HG03108 (cell line): ENCODE data around the gene SLCO1C1.
"Not testable (repeated sequence)": the region's sequence is repeated elsewhere in the genome, so short reads cannot be mapped to it uniquely, and the experiment has no call there.

Experiments
- ATAC-seq: cut with Tn5 transposase; IDR thresholded peaks from one replicate; pipeline ENCODE4 v1.9.1; 2021; ENCODE audit warnings: moderate library complexity; ENCODE audit not compliant: unreplicated experiment

The SLCO1C1 gene

DNA sequence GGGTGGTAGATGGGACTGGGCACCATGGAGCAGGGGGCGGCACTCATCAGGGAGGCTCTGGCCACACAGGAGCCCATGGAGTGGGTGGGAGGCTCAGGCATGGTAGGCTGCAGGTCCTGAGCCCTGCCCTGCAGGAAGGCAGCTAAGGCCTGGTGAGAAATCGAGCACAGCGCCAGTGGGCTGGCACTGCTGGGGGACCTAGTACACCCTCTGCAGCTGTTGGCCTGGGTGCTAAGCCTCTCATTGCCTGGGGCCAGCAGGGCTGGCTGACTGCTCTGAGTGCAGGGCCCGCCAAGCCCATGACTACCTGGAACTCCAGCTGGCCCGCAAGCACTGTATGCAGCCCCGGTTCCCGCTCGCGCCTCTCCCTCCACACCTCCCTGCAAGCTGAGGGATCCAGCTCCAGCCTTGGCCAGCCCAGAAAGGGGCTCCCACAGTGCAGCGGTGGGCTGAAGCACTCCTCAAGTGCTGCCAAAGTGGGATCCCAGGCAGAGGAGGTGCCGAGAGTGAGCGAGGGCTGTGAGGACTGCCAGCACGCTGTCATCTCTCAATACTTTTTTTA is 88.7 kb downstream of the SLCO1C1 start:
- not testable (repeated sequence) for ATAC-seq

DNA sequence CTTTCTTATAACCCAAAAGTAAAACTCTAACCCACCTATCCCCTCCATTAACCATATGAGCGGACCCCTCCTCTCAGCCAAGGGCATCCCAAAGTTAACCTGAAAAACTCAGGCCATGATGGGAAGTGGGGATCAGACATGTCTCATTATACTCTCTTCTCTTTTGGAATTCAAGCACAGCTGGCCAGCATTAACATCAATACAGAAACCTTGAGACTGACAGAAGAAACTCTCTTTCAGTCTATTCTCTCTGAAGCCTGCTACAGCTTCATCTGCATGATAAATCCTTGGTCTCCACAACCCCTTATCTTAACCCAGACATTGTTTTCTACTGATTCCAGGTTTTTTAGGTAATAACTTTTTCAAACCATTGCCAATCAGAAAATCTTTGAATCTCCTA is 97.8 kb downstream of the SLCO1C1 start:
- ATAC-seq = no peak

DNA sequence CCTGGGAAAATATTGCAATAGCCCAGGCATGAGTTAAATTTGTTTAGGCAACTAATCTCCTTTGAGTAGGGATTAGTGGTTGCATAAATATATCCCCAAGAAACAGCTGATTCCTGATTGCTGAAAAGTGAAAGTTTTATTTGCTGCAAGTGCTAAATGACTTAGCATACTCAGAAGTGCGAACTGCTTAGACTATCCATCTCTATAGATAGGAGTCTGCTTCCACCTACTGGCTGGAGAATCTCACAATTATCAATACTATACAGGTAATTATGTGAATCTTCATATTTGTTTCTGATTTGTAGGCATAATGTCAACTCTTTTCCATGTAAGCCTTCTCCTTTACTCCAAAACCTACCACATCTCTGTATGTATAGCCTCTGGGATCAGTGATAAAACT is 103.4 kb downstream of the SLCO1C1 start:
- no peak for ATAC-seq

DNA sequence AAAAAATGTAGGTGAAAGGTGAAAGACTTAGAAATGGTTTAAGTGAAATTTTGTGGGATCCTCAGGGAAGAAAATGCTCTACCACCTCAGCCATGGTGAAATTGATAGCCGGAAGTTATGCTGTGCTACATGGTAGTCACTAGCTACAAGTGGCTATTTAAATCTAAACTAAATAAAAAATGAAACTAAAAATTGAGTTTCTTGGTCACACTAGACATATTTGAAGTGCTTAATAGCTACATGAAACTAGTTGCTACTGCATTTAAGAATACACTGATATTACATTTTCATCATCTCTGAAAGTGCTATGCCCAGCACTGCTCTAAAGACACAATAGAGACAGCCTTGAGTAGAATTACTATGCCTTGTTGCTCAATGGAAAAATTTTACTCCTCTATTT is 105.0 kb downstream of the SLCO1C1 start:
- no peak for ATAC-seq

DNA sequence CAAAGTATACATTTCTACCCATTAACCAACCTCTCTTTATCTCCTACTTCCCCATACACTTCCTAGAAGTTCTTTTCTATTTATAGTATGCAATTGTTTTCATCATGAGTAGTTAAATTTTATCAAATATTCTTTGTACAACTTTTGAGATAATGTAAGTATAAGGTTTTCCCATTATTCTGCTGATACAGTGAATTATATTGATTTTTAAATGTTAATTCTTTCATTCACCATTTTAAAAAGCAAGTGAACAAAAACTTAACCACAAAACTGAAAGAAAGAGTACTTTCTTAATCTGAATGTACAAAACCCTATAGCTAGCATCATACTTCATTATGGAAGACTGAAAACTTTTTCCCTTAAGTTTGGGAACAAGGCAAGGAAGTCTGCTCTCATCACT is 105.9 kb downstream of the SLCO1C1 start:
- ATAC-seq = no peak
